Omental fat pad (tissue), 4 donors: ENCODE results near the gene PRDM16. TPM values are rescaled to one million over a fixed set of nuclear protein-coding genes. Genes with fewer than 3 reads are reported as not detected.

Source experiments
- ATAC-seq: fragments of 150-250 bp; one replicate; pipeline ENCODE4 v1.9.1; 2016; ENCODE audit warnings: mild to moderate bottlenecking, moderate library complexity; ENCODE audit not compliant: low FRiP score
- DNase-seq: peaks from one replicate; pipeline ENCODE4 v3.0.0-alpha.2; 2019; ENCODE audit warnings: low spot score
- CTCF ChIP-seq, 3 donors: fragments of 450-650 bp; IDR thresholded peaks; one replicate each; pipeline ENCODE4 v1.5.1; 2016 to 2017; ENCODE audit warnings: antibody characterized with exemption in 3 of 3, mild to moderate bottlenecking in 3 of 3, moderate library complexity in 2 of 3
- total RNA-seq, 4 donors: library from RNA; depleted of rRNA; stranded (reverse); fragments of >200 nt; gene quantifications; one replicate each; pipeline ENCODE4 v1.1.0, GENCODE V29; 2016

The PRDM16 gene
- total RNA-seq, 4 donors from 2014 or later, result 0.19 to 3.8 (median 1.8) TPM

GRCh38 chr1:3451994-3452865, 383.2 kb downstream of the PRDM16 start:
- DNase-seq (no peak), ATAC-seq (no peak)
- no peak for TF ChIP-seq CTCF (IDR thresholded peaks at IDR 0.05)

DNA sequence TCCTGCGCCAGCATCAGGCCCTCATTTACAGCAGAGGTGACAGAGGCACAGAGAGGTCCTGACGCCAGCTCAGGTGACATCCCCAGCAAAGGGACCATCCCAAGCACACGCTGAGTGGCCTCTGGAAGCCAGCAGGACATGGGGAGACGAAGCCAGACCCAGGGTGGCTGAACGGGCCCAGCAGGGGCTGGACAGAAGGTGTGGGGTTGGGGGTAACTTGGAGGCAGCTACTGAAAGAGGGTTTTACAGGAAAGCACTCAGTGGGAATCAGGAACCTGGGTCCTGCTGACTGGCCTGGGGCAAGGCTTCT, 383.8 kb downstream of the PRDM16 start:
- DNase-seq (no peak), ATAC-seq (no peak)
- TF ChIP-seq CTCF (IDR thresholded peaks at IDR 0.05), result no peak

DNA sequence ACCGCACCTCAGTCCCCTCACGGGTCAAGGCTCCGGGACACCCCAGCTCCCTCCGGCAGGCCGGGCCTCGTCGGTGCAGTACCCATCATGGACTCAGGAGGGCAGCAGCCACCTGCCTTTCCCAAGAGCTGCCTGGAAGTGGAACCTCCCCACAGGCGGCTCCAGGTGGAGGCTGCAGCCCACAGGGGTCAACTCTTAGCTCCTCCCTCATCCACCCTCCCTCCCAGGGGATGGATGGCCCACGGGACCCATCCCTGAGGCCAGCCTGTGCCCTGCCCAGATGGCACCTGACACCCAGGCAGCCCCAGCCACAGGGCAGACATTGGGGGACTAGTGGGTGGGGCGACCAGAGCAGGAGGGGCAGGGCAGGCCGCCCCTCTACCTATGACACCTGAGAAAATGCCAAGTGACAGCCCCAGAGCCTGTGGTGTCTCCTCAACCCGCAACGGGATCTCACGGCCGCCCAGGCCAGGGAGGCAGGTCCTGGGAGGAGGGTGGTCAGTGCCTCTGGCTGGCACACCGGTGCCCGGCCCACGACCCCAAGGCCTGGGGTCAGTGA, 384.3 kb downstream of the PRDM16 start:
- ATAC-seq, result peak; percentile 79
- TF ChIP-seq CTCF (IDR thresholded peaks at IDR 0.05), result peak in 1 of 3 donors; percentile 78
- peak; percentile 50 for DNase-seq

- ATAC-seq (peak; percentile 50), DNase-seq (no peak)
- no peak for TF ChIP-seq CTCF (IDR thresholded peaks at IDR 0.05)
Observed at GRCh38 chr1:3453891-3454810, 385.1 kb downstream of the PRDM16 start, which contains the start of gene ARHGEF16. ARHGEF16 (plus strand) TSS chr1:3454665; CDS start chr1:3463085, 8,420 bp downstream.

GRCh38 chr1:3454811-3455618, 386.0 kb downstream of the PRDM16 start:
- ATAC-seq, result peak; percentile 26
- no peak for TF ChIP-seq CTCF (IDR thresholded peaks at IDR 0.05)
- DNase-seq, result no peak
